GM21360 (cell line): ENCODE results near the gene THOC1.

Experiments
- ATAC-seq: cut with Tn5 transposase; IDR thresholded peaks from one replicate; pipeline ENCODE4 v1.9.1; 2021; ENCODE audit warnings: mild to moderate bottlenecking, moderate library complexity; ENCODE audit not compliant: unreplicated experiment

THOC1 gene

GRCh38 chr18:220708-221107, 47.1 kb downstream of the THOC1 start:
- ATAC-seq, result no peak

- ATAC-seq, result no peak
These were observed 50.1 kb downstream of the THOC1 start for GRCh38 chr18:217532-218336.

- ATAC-seq, result no peak
These were observed 52.3 kb downstream of the THOC1 start for GRCh38 chr18:215448-216010.

- ATAC-seq, result no peak
These were observed 53.9 kb downstream of the THOC1 start for GRCh38 chr18:213966-214365.

- ATAC-seq, result no peak
These were observed 54.3 kb downstream of the THOC1 start for GRCh38 chr18:213505-213904.

GRCh38 chr18:212780-213179, 55.1 kb downstream of the THOC1 start:
- no peak for ATAC-seq

GRCh38 chr18:211582-211981, 56.3 kb downstream of the THOC1 start:
- ATAC-seq, result no peak

GRCh38 chr18:210733-211132, 57.1 kb downstream of the THOC1 start:
- ATAC-seq, result no peak

- ATAC-seq, result no peak
These were observed 57.8 kb downstream of the THOC1 start for GRCh38 chr18:210075-210474.

- no peak for ATAC-seq
These were observed 68.1 kb downstream of the THOC1 start for GRCh38 chr18:199768-200167.

GRCh38 chr18:199214-199613, 68.6 kb downstream of the THOC1 start:
- ATAC-seq, result no peak

- ATAC-seq, result no peak
These were observed 72.2 kb downstream of the THOC1 start for GRCh38 chr18:195651-196050.

GRCh38 chr18:192801-193200, 75.0 kb downstream of the THOC1 start:
- no peak for ATAC-seq

GRCh38 chr18:191725-192124, 76.1 kb downstream of the THOC1 start:
- ATAC-seq, result no peak

GRCh38 chr18:189254-189653, 78.6 kb downstream of the THOC1 start:
- no peak for ATAC-seq

- ATAC-seq, result no peak
These were observed 84.1 kb downstream of the THOC1 start for GRCh38 chr18:183769-184168.

- no peak for ATAC-seq
These were observed 86.1 kb downstream of the THOC1 start for GRCh38 chr18:181711-182110.

- no peak for ATAC-seq
These were observed 88.3 kb downstream of the THOC1 start for GRCh38 chr18:179499-179898.

GRCh38 chr18:172361-172760, 95.5 kb downstream of the THOC1 start:
- ATAC-seq, result no peak
